Fibroblast of skin of right biceps (primary cell): ENCODE measurements around the gene KCNIP3.

Experiments
- DNase-seq: peaks from one replicate; pipeline ENCODE4 v3.0.0-alpha.2; 2013

Gene KCNIP3

GRCh38 chr2:95314964-95315611, 17.9 kb downstream of the KCNIP3 start:
- no peak for DNase-seq

- peak; percentile 89 for DNase-seq
These were observed 18.8 kb downstream of the KCNIP3 start for GRCh38 chr2:95315801-95316411.

- DNase-seq = peak; percentile 73
These were observed 19.4 kb downstream of the KCNIP3 start for GRCh38 chr2:95316466-95317122.

- no peak for DNase-seq
These were observed 20.0 kb downstream of the KCNIP3 start for GRCh38 chr2:95317123-95317500.

GRCh38 chr2:95317665-95318425, 20.7 kb downstream of the KCNIP3 start:
- no peak for DNase-seq

GRCh38 chr2:95318431-95319220, 21.5 kb downstream of the KCNIP3 start:
- no peak for DNase-seq

- no peak for DNase-seq
These were observed 22.6 kb downstream of the KCNIP3 start for GRCh38 chr2:95319481-95320343.

- no peak for DNase-seq
These were observed 23.2 kb downstream of the KCNIP3 start for GRCh38 chr2:95320344-95320712.

- DNase-seq = peak; percentile 90
These were observed 24.0 kb downstream of the KCNIP3 start for GRCh38 chr2:95320986-95321767.

GRCh38 chr2:95323347-95324155, 26.4 kb downstream of the KCNIP3 start:
- DNase-seq = peak; percentile 20

- no peak for DNase-seq
These were observed 27.9 kb downstream of the KCNIP3 start for GRCh38 chr2:95325026-95325425.

- no peak for DNase-seq
These were observed 28.7 kb downstream of the KCNIP3 start for GRCh38 chr2:95325590-95326432.

GRCh38 chr2:95326433-95327140, 29.4 kb downstream of the KCNIP3 start:
- no peak for DNase-seq

GRCh38 chr2:95327861-95328260, 30.7 kb downstream of the KCNIP3 start:
- DNase-seq = no peak

- peak; percentile 63 for DNase-seq
These were observed 31.4 kb downstream of the KCNIP3 start for GRCh38 chr2:95328358-95329125.

- no peak for DNase-seq
These were observed 32.3 kb downstream of the KCNIP3 start for GRCh38 chr2:95329401-95329800.
